ENCODE measurements around the gene MTAP. TPM values are rescaled to one million over a fixed set of nuclear protein-coding genes. Genes with fewer than 3 reads are reported as not detected.

MTAP gene
- total RNA-seq, 1 experiment from 2014 or later, result 84.3 TPM

DNA sequence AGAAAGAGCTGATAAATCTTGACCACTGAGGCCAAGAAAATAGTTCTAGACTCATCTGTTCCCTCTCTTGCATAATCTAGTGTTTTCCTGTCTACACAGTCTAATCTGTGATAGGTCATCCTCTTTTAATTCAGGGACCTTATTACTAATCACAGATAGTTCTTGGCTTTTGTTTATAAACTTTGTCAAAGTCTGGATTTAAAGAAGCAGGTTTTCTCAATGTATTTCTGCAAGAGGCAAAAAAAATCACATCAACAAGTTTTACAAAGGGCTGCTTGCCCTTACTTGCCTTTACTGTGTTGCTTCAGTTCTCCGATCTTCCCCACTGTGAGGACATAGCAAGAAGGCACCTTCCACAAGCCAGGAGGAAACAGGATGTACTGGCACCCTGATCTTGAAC is 43.9 kb upstream of the MTAP start:
- ATAC-seq, result no peak
- no peak for DNase-seq (ENCODE audit: low spot score)
- ChIA-PET CTCF (no interaction called here), POLR2A (no interaction called here)
- Mint-ChIP-seq H3K27ac (no peak overlapping the region), H3K36me3 (no peaks in the 10 kb centered on the region), H3K9me3 (no peaks in the 10 kb centered on the region), H3K4me3 (no peak overlapping the region), H3K4me1 (no peaks in the 10 kb centered on the region), H3K27me3 (ENCODE audit: low read depth) (peaks cover 96% of the 10 kb centered on the region)
- TF ChIP-seq, protein P1, sequence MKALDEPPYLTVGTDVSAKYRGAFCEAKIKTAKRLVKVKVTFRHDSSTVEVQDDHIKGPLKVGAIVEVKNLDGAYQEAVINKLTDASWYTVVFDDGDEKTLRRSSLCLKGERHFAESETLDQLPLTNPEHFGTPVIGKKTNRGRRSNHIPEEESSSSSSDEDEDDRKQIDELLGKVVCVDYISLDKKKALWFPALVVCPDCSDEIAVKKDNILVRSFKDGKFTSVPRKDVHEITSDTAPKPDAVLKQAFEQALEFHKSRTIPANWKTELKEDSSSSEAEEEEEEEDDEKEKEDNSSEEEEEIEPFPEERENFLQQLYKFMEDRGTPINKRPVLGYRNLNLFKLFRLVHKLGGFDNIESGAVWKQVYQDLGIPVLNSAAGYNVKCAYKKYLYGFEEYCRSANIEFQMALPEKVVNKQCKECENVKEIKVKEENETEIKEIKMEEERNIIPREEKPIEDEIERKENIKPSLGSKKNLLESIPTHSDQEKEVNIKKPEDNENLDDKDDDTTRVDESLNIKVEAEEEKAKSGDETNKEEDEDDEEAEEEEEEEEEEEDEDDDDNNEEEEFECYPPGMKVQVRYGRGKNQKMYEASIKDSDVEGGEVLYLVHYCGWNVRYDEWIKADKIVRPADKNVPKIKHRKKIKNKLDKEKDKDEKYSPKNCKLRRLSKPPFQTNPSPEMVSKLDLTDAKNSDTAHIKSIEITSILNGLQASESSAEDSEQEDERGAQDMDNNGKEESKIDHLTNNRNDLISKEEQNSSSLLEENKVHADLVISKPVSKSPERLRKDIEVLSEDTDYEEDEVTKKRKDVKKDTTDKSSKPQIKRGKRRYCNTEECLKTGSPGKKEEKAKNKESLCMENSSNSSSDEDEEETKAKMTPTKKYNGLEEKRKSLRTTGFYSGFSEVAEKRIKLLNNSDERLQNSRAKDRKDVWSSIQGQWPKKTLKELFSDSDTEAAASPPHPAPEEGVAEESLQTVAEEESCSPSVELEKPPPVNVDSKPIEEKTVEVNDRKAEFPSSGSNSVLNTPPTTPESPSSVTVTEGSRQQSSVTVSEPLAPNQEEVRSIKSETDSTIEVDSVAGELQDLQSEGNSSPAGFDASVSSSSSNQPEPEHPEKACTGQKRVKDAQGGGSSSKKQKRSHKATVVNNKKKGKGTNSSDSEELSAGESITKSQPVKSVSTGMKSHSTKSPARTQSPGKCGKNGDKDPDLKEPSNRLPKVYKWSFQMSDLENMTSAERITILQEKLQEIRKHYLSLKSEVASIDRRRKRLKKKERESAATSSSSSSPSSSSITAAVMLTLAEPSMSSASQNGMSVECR (CRISPR knock-in tag; IDR thresholded peaks at IDR 0.05; ENCODE audit: borderline replicate concordance), result no peak
- TF ChIP-seq ATF1 (CRISPR knock-in tag; IDR thresholded peaks at IDR 0.05) (no peak), ZNF263 (CRISPR knock-in tag; IDR thresholded peaks at IDR 0.05; ENCODE audit: low read depth) (no peak), IRF2 (CRISPR knock-in tag; IDR thresholded peaks at IDR 0.05; ENCODE audit: borderline replicate concordance, low read depth) (no peak), OVOL2 (CRISPR knock-in tag; IDR thresholded peaks at IDR 0.05; ENCODE audit: borderline replicate concordance) (no peak)

DNA sequence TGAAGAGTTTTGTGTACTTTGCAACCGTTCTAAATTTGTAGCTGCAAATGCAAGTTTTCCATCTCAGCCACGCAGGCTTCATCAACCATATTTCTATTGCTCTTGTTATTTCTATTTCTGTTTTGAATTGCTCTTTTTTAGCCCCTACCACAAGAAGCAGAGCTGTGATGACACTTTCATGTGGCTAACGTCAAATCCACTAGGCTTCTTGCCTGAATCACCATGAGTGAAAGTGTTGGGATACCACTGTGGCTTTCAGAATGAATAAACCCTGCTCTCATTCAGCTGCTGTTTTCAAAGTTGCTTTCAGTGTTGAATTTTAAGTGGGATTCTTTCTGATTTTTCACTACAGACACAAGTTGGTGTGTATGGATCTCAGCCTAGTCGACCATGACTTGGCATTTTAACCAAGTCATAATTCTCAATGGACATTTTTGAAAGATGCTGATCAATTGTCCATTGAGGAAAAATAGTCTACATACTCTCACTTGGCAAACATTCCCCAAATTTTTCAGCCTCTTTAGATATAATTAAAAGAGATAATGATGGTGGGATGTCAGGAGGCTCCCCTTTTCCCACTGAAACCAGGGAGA is 41.0 kb upstream of the MTAP start:
- H3K4me1 Mint-ChIP-seq, result no peaks in the 10 kb centered on the region
- H3K9me3 Mint-ChIP-seq, result no peaks in the 10 kb centered on the region
- H3K27ac Mint-ChIP-seq, result no peak overlapping the region
- DNase-seq (ENCODE audit: low spot score) (no peak), ATAC-seq (no peak)
- H3K36me3 Mint-ChIP-seq, result no peaks in the 10 kb centered on the region
- POLR2A ChIA-PET, result no interaction called here
- CTCF ChIA-PET, result no interaction called here
- TF ChIP-seq, protein P2, sequence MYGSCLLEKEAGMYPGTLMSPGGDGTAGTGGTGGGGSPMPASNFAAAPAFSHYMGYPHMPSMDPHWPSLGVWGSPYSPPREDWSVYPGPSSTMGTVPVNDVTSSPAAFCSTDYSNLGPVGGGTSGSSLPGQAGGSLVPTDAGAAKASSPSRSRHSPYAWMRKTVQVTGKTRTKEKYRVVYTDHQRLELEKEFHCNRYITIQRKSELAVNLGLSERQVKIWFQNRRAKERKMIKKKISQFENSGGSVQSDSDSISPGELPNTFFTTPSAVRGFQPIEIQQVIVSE (CRISPR knock-in tag; IDR thresholded peaks at IDR 0.05; ENCODE audit: borderline replicate concordance), result no peak
- TF ChIP-seq, protein P3, sequence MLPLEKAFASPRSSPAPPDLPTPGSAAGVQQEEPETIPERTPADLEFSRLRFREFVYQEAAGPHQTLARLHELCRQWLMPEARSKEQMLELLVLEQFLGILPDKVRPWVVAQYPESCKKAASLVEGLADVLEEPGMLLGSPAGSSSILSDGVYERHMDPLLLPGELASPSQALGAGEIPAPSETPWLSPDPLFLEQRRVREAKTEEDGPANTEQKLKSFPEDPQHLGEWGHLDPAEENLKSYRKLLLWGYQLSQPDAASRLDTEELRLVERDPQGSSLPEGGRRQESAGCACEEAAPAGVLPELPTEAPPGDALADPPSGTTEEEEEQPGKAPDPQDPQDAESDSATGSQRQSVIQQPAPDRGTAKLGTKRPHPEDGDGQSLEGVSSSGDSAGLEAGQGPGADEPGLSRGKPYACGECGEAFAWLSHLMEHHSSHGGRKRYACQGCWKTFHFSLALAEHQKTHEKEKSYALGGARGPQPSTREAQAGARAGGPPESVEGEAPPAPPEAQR (CRISPR knock-in tag; IDR thresholded peaks at IDR 0.05), result no peak
- no peak for TF ChIP-seq NFYB (CRISPR knock-in tag; conservative IDR thresholded peaks at IDR 0.05; ENCODE audit: low read depth)
- H3K27me3 Mint-ChIP-seq (ENCODE audit: low read depth), result peaks cover 95% of the 10 kb centered on the region
- no peak overlapping the region for H3K4me3 Mint-ChIP-seq

DNA sequence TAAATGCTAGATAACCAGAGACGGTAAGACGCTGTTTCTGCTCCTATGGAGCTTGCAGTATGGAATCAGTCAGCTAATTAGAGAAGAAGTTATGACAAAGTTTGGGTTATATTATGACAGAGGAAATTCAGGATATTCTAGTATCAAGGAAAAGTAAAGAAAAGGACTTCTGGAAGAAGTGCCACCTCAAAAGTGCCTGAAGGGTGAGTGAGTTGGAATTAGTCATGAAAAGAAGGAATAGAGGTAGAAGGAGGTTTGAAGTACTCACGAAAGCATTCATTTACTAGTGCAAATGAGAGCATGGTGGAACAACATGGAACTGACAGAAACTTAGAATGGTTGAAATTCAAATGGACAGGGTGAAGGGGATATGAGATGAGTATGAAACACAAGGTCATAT is 40.4 kb upstream of the MTAP start:
- ChIA-PET POLR2A (no interaction called here), CTCF (no interaction called here)
- Mint-ChIP-seq H3K36me3 (no peaks in the 10 kb centered on the region), H3K27me3 (ENCODE audit: low read depth) (peaks cover 95% of the 10 kb centered on the region), H3K4me3 (no peak overlapping the region), H3K4me1 (no peaks in the 10 kb centered on the region), H3K9me3 (no peaks in the 10 kb centered on the region), H3K27ac (no peak overlapping the region)
- DNase-seq (ENCODE audit: low spot score) (no peak), ATAC-seq (no peak)
- no peak for TF ChIP-seq ZNF138 (CRISPR knock-in tag; conservative IDR thresholded peaks at IDR 0.05)
- TF ChIP-seq, protein P4, sequence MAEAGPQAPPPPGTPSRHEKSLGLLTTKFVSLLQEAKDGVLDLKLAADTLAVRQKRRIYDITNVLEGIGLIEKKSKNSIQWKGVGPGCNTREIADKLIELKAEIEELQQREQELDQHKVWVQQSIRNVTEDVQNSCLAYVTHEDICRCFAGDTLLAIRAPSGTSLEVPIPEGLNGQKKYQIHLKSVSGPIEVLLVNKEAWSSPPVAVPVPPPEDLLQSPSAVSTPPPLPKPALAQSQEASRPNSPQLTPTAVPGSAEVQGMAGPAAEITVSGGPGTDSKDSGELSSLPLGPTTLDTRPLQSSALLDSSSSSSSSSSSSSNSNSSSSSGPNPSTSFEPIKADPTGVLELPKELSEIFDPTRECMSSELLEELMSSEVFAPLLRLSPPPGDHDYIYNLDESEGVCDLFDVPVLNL (CRISPR knock-in tag; IDR thresholded peaks at IDR 0.05; ENCODE audit: borderline replicate concordance, low read depth), result no peak
- TF ChIP-seq NFATC4 (CRISPR knock-in tag; IDR thresholded peaks at IDR 0.05), result no peak
- TF ChIP-seq HMGA2 (CRISPR knock-in tag; IDR thresholded peaks at IDR 0.05), result no peak
- no peak for TF ChIP-seq NFE2L1 (CRISPR knock-in tag; IDR thresholded peaks at IDR 0.05)
- TF ChIP-seq, protein P5, sequence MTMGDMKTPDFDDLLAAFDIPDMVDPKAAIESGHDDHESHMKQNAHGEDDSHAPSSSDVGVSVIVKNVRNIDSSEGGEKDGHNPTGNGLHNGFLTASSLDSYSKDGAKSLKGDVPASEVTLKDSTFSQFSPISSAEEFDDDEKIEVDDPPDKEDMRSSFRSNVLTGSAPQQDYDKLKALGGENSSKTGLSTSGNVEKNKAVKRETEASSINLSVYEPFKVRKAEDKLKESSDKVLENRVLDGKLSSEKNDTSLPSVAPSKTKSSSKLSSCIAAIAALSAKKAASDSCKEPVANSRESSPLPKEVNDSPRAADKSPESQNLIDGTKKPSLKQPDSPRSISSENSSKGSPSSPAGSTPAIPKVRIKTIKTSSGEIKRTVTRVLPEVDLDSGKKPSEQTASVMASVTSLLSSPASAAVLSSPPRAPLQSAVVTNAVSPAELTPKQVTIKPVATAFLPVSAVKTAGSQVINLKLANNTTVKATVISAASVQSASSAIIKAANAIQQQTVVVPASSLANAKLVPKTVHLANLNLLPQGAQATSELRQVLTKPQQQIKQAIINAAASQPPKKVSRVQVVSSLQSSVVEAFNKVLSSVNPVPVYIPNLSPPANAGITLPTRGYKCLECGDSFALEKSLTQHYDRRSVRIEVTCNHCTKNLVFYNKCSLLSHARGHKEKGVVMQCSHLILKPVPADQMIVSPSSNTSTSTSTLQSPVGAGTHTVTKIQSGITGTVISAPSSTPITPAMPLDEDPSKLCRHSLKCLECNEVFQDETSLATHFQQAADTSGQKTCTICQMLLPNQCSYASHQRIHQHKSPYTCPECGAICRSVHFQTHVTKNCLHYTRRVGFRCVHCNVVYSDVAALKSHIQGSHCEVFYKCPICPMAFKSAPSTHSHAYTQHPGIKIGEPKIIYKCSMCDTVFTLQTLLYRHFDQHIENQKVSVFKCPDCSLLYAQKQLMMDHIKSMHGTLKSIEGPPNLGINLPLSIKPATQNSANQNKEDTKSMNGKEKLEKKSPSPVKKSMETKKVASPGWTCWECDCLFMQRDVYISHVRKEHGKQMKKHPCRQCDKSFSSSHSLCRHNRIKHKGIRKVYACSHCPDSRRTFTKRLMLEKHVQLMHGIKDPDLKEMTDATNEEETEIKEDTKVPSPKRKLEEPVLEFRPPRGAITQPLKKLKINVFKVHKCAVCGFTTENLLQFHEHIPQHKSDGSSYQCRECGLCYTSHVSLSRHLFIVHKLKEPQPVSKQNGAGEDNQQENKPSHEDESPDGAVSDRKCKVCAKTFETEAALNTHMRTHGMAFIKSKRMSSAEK (CRISPR knock-in tag; IDR thresholded peaks at IDR 0.05; ENCODE audit: borderline replicate concordance), result no peak
- TF ChIP-seq MXD4 (CRISPR knock-in tag; IDR thresholded peaks at IDR 0.05; ENCODE audit: borderline replicate concordance), result no peak
- TF ChIP-seq, protein P2 (CRISPR knock-in tag; IDR thresholded peaks at IDR 0.05; ENCODE audit: borderline replicate concordance), result no peak
- TF ChIP-seq TCF7 (CRISPR knock-in tag; IDR thresholded peaks at IDR 0.05; ENCODE audit: low read depth), result no peak
- no peak for TF ChIP-seq PRRX2 (CRISPR knock-in tag; IDR thresholded peaks at IDR 0.05)
- TF ChIP-seq SMAD4 (CRISPR knock-in tag; IDR thresholded peaks at IDR 0.05), result no peak
- TF ChIP-seq ELF4 (CRISPR knock-in tag; IDR thresholded peaks at IDR 0.05; ENCODE audit: low read depth), result no peak
- TF ChIP-seq ZNF121 (CRISPR knock-in tag; IDR thresholded peaks at IDR 0.05), result no peak
